Activated CD4-positive, alpha-beta T cell treated with anti-CD3 and anti-CD28 coated beads for 48 hours (primary cell): ENCODE data around the gene UCK1.

Experiments
- DNase-seq: peaks from one replicate; pipeline ENCODE4 v3.0.0-alpha.2; 2020

UCK1 gene

DNA sequence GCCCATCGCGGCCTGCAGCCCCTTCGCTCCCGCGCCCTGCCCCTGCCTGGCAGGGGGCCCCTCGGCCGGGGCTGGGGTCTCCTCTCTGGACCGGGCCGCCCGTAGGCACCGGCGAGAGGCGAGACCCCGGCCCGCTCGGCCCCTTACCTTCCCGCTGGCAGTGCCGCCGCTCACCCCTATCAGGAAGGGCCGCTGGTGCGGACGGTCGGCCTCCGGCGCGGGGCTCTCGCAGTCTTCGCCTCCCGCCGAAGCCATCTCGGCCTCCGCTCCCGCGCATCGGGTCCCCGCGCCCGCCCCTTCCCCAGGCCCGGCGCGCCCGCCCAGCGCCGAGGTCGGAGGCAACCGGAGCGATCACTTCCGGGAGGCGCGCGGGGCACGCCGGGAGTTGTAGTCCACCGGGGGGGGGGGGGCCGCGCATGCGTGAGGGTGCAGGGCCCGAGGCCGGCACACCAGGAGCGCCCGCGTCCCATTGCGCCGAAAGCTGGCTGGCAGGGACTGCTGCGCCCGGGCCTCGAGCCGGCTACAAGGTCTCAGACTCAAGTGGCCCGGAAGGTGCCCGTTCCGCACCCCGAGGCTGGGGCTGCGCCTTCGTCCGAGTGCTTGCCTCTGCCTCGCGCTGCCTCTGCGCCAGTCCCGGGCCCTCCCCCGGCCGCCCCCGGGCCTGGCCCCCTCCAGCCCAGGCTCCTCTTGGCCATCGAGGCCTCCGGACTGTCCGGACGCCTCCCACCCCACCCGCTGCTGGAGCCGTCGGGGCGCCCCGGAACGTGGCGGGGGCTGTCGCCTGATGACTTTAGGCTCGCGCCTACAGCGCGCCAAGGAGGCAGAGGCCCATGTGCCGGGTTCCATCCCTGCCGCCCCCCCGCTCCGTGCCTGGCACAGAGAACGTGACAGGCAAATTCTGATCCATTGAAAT, at the start of gene UCK1:
UCK1 (minus strand) TSS at position 344 of the 913 bp plus-strand sequence; CDS start at position 255, 89 bp downstream.
- DNase-seq, result peak; percentile 84

DNA sequence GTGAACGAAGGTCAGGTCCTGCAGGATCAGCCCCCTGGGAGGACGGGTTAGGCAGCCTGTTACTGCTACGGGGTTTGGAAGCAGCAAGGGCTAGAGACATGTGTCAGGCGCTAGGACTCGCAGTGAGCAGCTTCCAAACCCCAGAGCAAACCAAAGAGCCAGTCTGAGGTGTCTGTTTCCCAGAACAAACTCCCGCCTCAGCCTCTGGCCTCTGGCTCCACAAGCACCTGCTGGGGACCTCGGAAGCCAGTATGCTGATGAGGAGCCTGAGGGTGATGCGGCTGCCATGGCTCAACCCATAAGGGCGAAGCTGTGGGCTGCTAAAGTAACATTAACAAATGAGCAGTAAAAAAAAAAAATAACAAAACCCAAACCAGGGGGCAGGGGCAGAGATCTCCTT, 49.3 kb upstream of the UCK1 start:
- no peak for DNase-seq

DNA sequence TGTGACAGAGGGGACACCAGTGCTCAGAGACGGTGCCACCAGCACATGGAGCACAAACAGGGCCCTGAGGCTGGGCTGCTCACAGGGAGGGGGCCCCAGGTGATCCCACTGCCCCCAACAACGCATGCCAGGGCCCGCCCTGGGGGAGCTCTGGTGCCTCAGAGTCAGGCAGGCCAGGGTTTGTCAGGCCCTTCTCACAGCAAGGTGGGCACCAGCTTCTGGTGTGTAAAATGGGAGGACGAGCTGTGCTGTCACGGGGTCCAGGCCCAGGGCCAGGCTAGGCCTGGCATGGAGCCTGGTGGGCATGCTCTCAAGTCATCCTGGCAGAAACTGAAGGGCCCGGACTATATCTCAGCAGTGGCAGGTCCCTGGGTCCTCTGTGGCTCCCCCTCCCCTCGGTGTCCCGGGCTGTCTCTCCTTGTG, 48.7 kb upstream of the UCK1 start:
- DNase-seq, result no peak

DNA sequence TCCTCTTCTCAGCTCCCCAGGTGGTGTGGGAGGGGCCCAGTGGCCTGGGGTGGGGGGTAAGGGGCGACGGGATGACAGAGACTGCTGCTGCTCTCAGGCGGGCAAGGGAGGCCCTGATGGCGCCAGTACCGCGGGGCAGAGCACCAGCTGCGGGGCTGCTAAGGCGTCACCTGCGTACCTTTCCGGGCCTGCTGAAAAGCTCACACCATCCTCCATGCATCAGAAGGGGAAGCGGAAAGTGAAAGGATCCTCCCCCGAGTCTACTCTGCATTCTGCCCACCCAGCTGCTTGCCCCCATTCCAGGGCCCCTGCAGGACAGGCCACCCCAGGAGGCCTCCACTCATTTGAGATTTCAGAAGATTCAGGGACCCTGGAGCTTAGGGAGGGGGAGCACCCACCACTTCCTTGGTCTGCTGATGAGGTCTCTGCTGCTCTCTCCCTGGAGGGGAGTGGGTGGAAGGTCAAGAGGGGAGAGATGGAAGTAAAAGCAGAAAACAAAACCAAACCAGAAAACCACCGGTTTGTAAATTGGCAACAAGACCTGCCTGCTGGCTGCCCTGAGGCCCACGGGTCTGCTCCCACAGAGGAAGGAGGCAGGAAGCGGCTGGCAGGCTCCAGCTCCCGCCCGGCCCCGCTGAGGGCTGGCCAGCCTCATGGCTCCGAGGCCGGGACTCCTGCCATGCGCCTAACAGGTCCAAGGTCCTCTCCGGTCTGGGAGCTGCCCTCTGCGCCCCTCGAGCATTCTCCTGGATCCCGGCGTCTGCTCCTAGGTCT, 47.9 kb upstream of the UCK1 start:
- peak; percentile 55 for DNase-seq

DNA sequence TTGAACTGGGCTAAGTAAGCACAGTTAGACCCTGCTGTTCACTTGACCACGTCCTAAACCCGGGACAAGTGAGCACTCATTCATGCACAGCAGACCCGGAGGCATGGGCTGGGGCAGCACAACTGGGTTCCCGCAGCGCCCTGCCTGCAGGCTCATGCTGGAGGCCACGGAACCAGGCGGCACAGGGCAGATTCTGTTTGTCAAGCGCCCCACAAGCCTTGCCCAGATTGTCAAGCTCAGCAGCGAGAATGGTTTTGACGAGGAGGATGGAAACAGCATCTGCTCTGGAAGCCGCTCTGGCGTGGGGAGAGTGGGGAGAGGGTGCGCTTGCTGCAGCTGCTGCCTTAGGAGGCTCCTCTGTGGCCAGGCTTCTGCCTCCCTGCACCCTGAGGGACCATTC, 47.0 kb upstream of the UCK1 start:
- DNase-seq, result no peak

DNA sequence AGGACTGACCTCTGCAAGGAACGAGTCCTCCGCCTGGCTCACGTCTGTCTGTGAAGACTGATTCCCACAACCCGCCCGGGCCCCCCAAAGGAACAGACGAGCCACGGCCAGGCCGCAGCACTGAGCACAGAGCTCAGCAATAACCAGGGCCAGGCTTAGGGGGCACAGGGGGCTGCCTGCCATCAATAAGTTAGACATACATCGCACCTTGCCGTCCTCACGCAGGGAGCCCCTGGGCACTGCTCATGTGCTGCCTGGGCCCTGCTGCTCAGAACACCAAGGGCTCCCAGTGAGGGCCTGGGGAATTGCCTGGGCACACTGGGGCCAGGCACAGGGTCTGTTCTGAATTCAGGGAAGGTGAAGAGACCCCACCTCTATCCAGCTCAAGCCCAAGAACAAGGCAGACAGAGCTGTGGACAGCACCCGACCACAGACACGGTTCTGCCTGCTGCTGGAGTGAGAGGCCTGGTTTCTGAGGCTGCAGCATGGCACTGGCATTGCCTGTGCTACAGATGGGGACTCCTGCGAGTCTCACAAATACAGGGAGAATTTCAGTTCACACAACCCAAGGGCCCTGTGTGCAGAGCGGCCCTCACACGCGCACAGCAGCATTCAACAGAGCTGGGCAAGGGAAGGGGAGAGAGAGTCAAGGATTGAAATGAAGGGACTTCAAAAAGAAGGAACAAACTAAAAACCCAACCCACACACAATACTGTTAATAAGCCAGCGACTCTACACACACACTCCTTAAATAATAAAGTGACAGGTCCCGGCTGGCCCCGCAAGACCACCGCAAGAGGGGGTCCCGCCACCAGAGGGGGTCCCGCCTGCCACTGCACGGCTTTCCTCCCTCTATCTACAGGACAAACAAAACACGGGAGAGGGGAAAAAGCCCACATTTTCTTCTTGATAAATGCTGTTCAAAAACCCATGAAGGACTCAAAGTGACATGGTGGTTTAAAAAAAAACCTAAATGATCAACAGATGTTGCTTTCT, 46.2 kb upstream of the UCK1 start:
- no peak for DNase-seq

DNA sequence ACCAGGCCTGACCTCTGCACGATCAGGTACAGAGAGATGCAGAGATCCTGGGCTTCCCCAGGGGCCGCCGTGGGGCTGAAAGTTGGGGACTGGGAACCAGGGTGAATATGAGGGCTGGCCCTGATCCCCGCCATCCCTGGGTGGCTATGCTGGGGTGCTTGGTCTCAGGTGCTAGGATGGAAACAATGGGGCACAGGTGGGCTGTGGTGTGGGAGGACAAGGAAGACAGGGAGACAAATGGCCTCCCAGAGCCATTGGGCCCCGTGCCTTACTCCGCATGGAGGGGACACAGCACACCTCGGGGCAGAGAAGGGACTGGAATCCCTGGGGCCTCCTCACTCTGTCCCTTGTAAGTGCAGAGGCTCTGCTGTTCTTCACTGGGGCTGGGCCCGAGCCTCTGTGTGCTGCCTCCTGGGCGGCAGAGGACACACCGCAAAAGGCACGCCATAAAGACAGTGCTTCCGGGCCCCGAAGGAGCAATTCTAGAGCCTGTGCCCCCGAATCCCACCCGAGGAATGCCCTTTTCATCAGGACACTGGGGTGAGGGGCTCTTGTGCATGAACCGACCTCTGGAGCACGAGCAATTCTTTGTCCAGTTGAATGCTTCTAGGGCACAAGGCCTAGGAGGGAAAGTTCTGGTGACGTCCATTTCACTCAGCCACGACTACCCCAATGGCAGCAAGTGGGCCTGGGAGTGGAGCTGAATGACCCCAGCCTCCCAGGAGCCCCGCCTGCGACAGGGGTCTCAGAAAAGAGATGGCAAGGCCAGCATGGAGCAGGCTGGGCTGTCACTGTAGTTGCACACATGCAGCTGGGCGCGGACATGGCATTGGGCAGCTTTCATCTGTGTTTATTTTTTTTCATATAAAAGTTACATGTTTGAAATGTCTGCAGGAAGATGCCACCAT, 45.1 kb upstream of the UCK1 start:
- DNase-seq, result no peak

DNA sequence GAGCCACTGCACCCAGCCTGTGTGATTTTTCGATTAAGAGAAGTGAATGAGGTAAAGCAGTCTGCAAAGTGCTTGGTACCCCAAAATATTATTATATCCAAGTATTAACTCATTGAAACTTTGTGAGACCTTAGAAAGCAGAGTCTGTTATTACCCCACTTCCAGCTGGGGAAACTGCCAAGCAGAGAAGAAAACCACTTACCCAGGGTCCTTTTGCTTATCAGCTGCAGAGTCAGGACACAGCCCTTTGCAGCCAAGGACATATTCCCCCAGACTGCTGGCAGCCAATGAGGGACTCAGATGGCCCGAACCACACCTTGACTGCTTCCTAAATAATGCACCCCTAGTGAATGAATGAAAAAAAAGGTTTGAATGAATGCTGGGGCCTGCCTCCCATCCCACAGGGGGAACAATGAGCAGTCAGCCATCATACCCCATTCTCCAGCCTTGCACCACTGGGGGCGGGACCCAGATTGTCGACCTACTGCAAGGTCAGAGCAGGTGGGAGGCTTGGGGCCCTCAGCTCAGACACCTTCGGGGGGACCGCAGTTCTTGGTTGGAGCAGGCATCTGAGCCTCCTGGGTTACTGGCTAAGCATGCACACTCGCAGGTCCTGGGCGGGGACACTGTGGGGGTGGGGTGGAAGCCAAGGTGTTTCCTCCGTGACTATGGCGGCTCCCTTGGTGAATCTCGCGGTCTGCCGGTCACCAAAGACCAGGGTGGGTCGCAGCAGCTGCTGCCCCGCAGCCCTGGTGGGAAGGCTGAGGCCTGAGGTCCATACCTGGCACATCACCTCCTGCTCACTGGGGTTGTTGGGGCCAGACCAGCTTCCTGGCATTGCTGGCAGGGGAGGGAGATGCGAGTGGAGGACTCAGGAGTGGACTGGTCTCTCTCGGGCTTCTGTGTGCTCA, 43.9 kb upstream of the UCK1 start:
- DNase-seq, result no peak

DNA sequence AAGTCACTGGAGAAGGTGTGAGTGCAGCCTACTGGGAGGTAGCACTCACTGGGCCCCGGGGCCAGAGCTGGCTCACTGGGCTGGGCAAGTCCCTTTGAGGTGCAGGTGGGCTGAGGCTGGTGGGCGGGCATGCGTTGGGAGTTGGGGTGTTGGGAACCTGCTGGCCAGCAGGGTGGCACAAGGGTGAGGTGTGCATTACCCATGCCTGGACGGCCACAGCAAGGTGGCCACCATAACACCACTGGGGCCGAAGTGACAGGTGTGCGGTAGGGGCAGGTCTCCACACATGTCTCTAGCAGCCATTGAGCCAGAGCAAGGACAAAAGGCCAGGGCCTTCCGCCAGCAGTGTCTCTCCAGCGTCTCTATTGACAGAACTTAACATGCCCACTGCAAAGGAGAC, 36.8 kb upstream of the UCK1 start:
- no peak for DNase-seq

DNA sequence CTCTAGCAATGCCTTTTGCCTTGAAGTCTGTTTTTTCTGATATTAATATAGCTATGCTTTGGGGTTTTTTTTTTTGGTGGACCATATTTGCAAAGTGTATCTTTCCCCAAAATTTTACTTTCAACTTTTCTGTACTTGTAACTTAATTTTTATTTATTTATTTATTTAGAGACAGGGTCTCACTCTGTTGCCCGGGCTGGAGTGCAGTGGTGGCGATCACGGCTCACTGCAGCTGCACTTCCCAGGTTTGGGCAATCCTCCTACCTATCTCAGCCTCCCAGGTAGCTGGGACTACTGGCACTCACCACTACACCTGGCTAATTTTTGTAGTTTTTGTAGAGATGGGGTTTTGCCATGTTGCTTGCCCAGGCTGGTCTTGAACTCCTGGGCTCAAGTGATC, 35.1 kb upstream of the UCK1 start:
- DNase-seq, result no peak

DNA sequence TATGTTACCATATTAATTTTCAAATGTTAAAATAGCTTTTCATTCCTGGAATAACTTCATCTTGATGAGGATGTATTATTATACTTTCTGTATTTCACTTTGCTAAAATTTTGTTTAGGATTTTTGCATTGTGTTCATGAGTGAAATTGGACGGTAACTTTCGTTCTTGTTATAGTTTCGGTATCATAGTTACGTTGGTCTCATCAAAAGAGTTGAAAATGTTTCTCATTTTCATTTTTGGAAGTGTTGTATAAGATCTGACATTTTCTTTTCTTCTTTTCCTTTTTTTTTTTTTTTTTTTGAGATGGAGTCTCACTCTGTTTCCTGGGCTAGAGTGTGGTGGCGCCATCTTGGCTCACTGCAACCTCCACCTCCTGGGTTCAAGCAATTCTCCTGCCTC, 34.3 kb upstream of the UCK1 start:
- DNase-seq, result no peak

DNA sequence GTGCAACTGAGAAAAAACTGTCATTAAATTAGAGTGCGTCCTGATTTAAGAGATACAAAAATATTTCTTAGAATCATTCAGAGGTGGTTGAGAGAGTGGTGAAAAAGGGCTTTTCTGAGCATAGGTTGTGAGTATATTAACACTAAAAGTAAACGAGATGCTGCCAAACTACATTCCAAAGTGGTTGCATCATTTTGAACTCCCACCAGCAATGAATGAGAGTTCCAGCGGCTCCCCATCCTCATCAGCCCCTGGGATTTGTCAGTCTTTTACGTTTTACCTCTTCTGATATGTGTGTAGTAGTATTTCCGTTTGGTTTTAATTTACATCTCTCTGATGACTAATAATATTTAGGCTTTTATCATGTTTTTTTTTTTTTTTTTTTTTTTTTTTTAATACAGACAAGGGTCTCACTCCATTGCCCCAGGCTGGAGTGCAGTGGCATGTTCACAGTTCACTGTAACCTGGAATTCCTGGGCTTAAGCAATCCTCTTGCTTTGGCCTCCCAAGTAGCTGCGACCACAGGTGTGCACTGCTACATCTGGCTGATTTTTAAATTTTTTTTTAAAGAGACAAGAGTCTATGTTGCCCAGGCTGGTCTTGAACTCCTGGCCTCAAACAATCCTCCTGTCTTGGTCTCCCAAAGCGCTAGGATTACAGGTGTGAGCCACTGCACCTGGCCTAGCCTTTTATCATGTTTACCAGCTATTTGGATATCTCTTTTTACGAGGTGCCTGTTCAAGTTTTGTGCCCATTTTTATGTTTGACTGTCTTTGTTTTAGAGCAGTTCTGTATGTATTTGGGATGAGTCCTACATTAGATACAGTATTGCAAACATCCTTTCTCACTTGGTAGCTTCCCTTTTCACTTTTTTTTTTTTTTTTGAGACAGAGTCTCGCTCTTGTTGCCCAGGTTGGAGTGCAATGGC, 31.2 kb upstream of the UCK1 start:
- no peak for DNase-seq

DNA sequence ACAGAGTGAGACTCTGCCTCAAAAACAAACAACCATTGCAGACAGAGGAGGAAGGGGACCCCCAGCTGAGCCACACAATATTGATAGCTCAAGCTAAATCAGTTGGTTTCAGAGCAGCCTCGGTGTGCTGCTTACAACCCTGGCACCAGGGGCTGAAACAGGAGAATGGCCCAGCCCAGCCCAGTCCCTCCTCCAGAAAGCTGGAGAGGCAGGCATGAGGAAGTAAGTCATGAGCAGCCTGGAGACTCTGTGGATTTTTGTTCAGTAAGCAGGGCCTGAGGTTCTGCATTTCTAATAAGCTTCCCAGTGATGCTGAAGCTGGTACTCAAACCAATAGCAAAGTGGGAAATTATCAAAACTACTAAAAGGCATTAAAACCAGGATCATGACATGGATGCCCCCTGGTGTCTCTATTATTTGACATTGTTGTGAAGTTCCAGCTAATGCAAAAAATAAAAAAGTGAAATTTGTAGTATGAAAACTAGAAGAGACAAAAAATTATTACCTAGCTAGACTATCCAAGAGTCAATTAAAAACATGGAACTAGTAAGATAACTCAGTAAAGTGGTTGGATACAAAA, 28.4 kb upstream of the UCK1 start:
- DNase-seq, result no peak

DNA sequence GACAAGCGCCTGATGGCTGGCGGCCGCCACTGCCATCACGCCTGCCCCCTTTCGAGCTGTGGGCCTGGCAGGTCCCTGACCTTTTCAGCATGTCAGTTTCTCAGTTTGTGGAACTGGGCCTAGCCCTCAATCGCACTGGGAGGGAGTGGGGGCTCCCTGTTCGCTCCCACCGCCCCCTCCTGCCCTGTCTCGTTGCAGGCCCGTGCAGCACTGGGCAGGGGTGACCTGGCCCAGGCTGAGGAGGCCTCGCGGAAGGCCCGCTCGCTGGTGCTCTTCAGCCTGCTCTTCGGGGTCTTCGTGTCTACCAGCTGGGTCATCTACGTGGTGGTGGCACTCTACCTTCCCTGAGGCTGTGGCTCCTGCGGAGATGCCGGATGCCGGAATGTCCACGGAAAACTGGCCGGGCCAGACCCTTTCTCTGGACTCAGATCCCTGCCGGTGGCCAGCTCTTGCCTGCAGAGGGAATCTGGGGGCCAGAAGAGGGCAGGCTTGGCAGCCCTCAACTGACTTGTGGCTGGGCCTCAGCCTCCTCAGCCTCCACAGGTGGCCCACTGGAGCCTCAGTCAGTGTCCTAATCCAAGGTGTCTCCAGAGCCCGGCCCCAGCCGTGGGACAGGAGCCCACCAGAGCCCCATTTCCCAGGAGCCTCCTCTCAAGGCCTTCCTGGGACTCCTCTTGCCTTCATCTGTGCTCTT, 26.9 kb upstream of the UCK1 start:
- DNase-seq, result no peak

DNA sequence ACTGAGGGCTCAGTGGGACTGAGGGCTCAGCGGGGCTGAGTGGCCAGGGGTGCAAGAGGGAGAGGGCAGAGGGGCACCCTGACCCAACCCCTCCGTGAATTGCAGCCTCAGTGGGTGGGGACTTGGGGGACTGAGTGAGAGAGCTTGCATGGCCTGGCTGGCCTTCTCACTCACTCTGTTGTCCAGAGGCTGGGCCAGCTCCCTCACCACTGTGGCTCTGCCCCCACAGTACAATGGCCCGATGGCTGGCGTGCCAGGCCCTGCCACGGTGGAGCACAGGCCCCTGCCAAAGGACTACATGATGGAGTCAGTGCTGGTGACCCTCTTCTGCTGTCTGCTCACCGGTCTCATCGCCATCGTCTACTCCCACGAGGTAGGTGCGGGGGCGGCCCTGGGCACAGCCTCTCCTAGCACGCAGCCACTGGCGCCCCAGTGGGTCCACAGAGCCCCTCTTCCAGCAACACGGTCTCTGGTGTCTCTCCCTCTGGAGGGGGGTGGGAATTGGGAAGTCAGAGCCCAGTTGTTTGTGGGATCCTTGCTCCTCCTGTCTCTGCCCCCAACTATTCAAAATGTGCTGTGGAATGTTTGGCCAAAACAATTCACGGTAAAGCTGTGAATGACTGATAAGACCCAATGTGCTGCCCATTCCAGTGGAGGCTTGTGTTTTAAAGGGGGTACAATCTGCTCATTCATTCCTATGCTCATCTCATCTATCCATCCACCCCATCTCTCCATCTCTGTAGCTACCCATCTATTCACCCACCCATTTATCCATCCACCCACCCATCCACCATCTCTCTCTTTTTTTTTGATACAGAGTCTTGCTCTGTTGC, 25.0 kb upstream of the UCK1 start:
- DNase-seq, result no peak

DNA sequence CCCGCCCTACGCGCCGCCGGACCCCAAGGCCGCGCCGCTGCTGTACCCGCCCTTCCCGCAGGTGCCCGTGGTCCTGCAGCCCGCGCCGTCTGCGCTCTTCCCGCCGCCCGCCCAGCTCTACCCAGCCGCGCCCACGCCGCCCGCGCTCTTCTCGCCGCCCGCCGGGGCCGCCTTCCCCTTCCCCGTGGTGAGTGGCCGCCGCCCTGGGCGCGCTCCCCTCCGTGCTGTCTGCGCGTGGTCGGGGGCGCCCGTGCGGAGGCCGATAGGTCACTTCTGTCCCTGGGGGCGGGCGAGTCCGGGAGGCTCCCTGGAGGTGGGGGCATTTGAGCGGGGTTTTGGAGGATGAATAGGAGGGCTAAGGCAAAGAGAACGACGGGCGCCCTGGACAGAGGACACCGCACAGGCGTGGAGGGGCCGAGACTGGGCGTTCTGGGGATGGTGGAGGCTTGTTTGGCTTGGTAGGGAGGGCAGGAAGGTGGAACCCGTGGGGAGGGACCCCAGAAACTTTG, 23.8 kb upstream of the UCK1 start:
- no peak for DNase-seq
